Spleen (tissue), 7 donors: ENCODE measurements around the gene CLDN16.

Experiments
- POLR2AphosphoS5 ChIP-seq, 3 donors: sonication (generic); formaldehyde crosslinking; IDR thresholded peaks; one replicate each; pipeline ENCODE4 v1.5.1; 2017; ENCODE audit warnings: antibody characterized with exemption in 3 of 3
- TF ChIP-seq, protein P1 (sequence below), 11 experiments: fragments of 200-600 bp in 7 of 11; fragments of 450-650 bp in 4 of 11; sonication (generic) in 4 of 11; IDR thresholded peaks in 8 of 11; conservative IDR thresholded peaks in 3 of 11; 1 replicate in 7 of 11; 2 replicates in 4 of 11; pipeline versions ENCODE4 v1.4.0 to v1.8.0; 2016 to 2021; ENCODE audit warnings: antibody characterized with exemption in 11 of 11, inconsistent platforms in 4 of 11, mild to moderate bottlenecking in 1 of 11
- donor health status: DM: no; HTN: no; CAD: no; lungs with moderate emphysema.
- donor health status: DM: no; HTN: no; CAD: no.
- donor health status: DM: no; HTN: no; CAD: no.

DNA sequence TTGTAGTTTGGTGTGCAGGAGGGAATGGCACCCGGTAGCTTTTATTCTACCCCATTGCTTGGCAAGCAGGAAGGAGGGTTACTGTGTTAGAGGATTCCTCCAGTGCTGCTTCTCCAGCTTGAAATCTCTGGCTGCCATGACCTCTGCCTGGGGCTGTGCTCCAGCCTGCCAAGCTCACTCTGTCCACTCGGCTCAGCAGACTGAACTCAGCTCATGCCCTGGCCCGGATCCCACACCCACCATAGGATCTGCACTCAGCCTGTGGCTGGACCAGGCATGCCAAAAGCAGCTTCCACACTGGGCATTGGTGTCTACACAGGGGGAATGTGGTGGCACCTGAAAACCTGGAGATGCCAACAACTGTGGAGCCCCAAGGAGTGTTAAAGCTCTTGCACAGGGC is 26.3 kb downstream of the CLDN16 start:
- TF ChIP-seq, protein P1, sequence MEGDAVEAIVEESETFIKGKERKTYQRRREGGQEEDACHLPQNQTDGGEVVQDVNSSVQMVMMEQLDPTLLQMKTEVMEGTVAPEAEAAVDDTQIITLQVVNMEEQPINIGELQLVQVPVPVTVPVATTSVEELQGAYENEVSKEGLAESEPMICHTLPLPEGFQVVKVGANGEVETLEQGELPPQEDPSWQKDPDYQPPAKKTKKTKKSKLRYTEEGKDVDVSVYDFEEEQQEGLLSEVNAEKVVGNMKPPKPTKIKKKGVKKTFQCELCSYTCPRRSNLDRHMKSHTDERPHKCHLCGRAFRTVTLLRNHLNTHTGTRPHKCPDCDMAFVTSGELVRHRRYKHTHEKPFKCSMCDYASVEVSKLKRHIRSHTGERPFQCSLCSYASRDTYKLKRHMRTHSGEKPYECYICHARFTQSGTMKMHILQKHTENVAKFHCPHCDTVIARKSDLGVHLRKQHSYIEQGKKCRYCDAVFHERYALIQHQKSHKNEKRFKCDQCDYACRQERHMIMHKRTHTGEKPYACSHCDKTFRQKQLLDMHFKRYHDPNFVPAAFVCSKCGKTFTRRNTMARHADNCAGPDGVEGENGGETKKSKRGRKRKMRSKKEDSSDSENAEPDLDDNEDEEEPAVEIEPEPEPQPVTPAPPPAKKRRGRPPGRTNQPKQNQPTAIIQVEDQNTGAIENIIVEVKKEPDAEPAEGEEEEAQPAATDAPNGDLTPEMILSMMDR (IDR thresholded peaks at IDR 0.05 in 8 of 11, conservative IDR thresholded peaks at IDR 0.05 in 3 of 11): no peak
- TF ChIP-seq POLR2AphosphoS5 (IDR thresholded peaks at IDR 0.05): no peak
